ENCODE results near the gene LRRC63. TPM values are rescaled to one million over a fixed set of nuclear protein-coding genes. Genes with fewer than 3 reads are reported as not detected.

LRRC63 gene
- polyA plus RNA-seq, 4 donors, result 0.17 to 0.24 (median 0.22) TPM; not detected in 1

DNA sequence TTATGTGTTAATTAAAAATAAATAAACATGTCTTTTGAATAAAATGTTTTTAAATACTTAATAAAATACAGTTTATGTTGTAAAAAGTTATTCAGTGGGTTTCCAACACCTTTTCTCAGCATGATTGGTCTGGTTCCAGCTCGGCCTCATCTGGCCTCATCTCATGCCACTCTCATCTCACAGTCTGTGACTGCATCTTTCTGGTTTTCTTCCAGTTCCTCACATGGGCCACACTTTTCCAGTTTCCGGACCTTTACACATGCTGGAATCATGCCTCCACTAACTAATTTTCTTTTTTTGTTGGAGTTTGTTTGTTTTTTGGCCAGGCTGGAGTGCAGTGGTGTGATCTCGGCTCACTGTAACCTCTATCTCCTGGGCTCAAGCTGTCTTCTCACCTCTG, 92.8 kb downstream of the LRRC63 start:
- DNase-seq (ENCODE audit: low read depth in 4 of 4, low spot score in 3 of 4), result no peak

DNA sequence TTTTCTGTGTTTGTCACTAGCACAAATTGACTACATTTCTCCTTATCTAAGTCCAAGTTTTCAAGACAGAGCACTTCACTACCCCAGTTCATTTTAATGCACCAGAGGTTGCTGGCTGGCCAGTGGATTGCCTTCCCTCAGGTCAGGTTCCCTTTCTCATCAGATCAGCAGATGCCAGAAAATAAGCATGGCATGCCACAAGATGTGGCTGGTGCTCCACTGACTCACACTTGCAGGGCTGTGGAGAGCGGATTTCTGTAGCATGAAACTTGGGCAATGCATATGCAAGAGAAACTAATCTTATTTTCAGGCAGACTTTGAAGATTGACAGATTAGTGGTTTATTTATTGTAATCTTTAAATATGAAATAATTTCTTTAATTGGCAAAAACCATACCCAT, 95.8 kb downstream of the LRRC63 start:
- no peak for DNase-seq (ENCODE audit: low read depth in 4 of 4, low spot score in 3 of 4)

- no peak for DNase-seq (ENCODE audit: low read depth in 4 of 4, low spot score in 3 of 4)
Measured at GRCh38 chr13:46310066-46310465, 98.3 kb downstream of the LRRC63 start.

DNA sequence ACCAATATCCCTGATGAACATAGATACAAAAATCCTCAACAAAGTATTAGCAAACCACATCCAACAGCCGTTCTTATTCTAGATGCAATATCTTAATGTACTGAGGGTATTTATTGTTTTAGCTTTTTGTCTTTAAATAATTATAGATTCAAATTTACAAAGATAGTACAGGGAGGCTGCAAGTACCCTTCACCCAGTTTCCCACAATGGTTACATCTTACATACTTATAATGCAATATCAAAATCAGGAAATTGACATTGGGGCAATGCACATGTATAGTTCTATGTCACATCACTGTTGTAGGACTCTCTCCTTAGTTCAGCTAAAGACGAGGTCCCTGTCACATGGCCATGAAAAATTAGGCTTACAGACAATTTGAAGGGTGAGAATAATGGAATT, 99.5 kb downstream of the LRRC63 start:
- DNase-seq (ENCODE audit: low read depth in 4 of 4, low spot score in 3 of 4), result no peak

GRCh38 chr13:46313024-46313423, 101.3 kb downstream of the LRRC63 start:
- no peak for DNase-seq (ENCODE audit: low read depth in 4 of 4, low spot score in 3 of 4)

DNA sequence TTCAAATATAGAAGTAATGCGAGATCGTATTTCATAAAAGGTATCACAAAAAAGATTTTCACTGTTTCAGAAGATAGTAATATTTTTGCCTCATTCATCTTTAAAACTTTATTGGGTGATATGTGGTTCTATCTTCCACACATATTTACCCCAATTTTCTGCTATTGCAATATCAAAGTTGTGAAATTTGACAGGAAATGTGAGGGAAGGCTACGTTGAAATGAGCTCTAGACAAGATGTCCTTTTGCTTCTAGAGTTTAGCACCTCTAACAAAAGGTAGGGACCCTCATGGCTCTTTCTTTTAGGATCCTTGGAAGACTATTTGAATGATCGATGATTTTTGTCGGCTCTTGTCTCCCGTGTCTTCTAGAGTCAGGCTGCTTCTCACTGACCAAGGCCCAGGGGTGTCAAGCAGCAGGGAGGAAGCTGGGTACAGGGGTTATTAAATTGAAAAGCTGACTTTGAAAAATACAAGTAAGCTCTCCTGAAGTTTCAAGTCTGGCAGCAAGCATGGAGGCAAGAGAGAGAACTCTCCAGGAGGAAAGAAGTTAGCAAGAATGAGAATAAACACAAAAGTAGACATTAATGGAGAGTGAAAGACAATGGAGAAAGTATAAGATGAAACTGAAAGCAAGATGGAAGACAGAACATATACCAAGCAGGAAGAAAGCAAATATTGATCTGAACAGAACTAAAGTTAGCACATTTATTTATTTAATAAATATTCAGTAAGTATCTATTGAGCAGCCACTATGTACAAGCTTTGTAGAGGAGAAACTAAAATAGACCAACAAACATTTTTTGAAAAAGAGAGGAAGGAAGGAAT, 101.9 kb downstream of the LRRC63 start:
- no peak for DNase-seq (ENCODE audit: low read depth in 4 of 4, low spot score in 3 of 4)

GRCh38 chr13:46314587-46314986, 102.9 kb downstream of the LRRC63 start:
- no peak for DNase-seq (ENCODE audit: low read depth in 4 of 4, low spot score in 3 of 4)

GRCh38 chr13:46315036-46315435, 103.3 kb downstream of the LRRC63 start:
- no peak for DNase-seq (ENCODE audit: low read depth in 4 of 4, low spot score in 3 of 4)

- no peak for DNase-seq (ENCODE audit: low read depth in 4 of 4, low spot score in 3 of 4)
Measured at GRCh38 chr13:46315491-46316075, 103.9 kb downstream of the LRRC63 start.

- no peak for DNase-seq (ENCODE audit: low read depth in 4 of 4, low spot score in 3 of 4)
Measured at GRCh38 chr13:46317120-46317519, 105.4 kb downstream of the LRRC63 start.

- no peak for DNase-seq (ENCODE audit: low read depth in 4 of 4, low spot score in 3 of 4)
Measured at GRCh38 chr13:46318986-46319385, 107.3 kb downstream of the LRRC63 start.

DNA sequence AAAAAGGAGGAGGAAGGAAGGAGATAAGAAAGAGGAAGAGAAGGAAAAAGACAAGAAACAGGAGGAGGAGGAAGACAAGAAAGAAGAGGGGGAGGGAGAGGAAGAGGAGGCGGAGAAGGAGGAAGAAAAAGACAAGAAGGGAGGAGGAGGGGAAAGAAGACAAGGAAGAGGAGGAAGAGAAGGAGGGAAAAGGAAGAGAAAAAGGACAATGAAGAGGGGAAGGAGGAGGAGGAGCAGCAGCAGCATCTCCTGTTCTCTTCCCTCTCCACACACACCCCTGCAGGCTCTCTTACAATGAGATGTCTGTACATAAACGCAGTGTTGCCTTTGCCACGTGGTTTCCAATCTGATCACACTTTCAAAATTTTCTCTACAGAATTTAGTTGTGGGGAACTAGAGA, 108.7 kb downstream of the LRRC63 start:
- no peak for DNase-seq (ENCODE audit: low read depth in 4 of 4, low spot score in 3 of 4)

- DNase-seq (ENCODE audit: low read depth in 4 of 4, low spot score in 3 of 4), result no peak
Measured at GRCh38 chr13:46320821-46321220, 109.1 kb downstream of the LRRC63 start.

- DNase-seq (ENCODE audit: low read depth in 4 of 4, low spot score in 3 of 4), result peak; percentile 37 to 43 (median 38)
Measured at GRCh38 chr13:46321494-46322225, 109.9 kb downstream of the LRRC63 start.

GRCh38 chr13:46324976-46325375, 113.2 kb downstream of the LRRC63 start:
- no peak for DNase-seq (ENCODE audit: low read depth in 4 of 4, low spot score in 3 of 4)

Other genes starting within 250 kb of the LRRC63 start
- gene ZC3H13, start 159.2 kb upstream of the LRRC63 start, polyA plus RNA-seq (ENCODE audit: insufficient read length in 4 of 4), result 10 to 100 TPM; 59.7 to 74.2 (median 69.0) TPM
- gene CPB2, start 106.9 kb upstream of the LRRC63 start, polyA plus RNA-seq (ENCODE audit: insufficient read length in 4 of 4), result under 1 TPM in 3 of 4 donors, not detected in 1; 0.09 to 0.39 (median 0.19) TPM
- gene LCP1, start 29.8 kb upstream of the LRRC63 start, polyA plus RNA-seq (ENCODE audit: insufficient read length in 4 of 4), result 10 to 100 TPM in 3 of 4 donors, 1 to 10 TPM in 1; 8.1 to 14.5 (median 10.5) TPM
- gene RUBCNL, start 175.3 kb downstream of the LRRC63 start, polyA plus RNA-seq (ENCODE audit: insufficient read length in 4 of 4), result 1 to 10 TPM; 1.6 to 2.4 (median 2.1) TPM

Measured in right renal pelvis (tissue), 4 donors.